CD4-positive, alpha-beta T cell (primary cell): ENCODE data around the gene JARID2. TPM values are rescaled to one million over a fixed set of nuclear protein-coding genes. Genes with fewer than 3 reads are reported as not detected.

Source experiments
- ATAC-seq: fragments of 200-7000 bp; cut with Tn5 transposase; one replicate; pipeline ENCODE4 v1.10.0; 2022; ENCODE audit warnings: mild to moderate bottlenecking; ENCODE audit not compliant: poor library complexity
- CTCF ChIA-PET: fragments of 350-600 bp; sonication (Branson Sonifier 250); formaldehyde crosslinking; loops from one replicate; lab custom pipeline; 2021; ENCODE audit warnings: antibody characterized with exemption, inconsistent platforms; lab: Charles Lee
- POLR2A ChIA-PET: fragments of 350-600 bp; sonication (Branson Sonifier 250); formaldehyde crosslinking; loops from one replicate; lab custom pipeline; 2021; ENCODE audit warnings: antibody characterized with exemption, inconsistent platforms; lab: Charles Lee
- DNase-seq, 14 experiments: peaks; one replicate each; pipeline ENCODE4 v3.0.0-alpha.2; 2013 to 2020; ENCODE audit warnings: mixed read lengths in 2 of 14
- H3K27ac ChIP-seq, 2 donors: one replicate each; pipeline versions ENCODE4 v1.5.1 to v1.7.0; 2013; ENCODE audit warnings: low read length in 2 of 2, low read depth in 1 of 2, mild to moderate bottlenecking in 1 of 2
- H3K27me3 ChIP-seq, 2 experiments: 1 replicate in 1 of 2; 2 replicates in 1 of 2; pipeline versions ENCODE4 v1.6.1 to v1.7.0; 2013; ENCODE audit warnings: low read length in 2 of 2, control low read depth in 1 of 2, mild to moderate bottlenecking in 1 of 2, moderate library complexity in 1 of 2; ENCODE audit not compliant: insufficient read depth in 2 of 2, control insufficient read depth in 1 of 2
- H3K36me3 ChIP-seq: one replicate; pipeline ENCODE4 v1.6.1; 2013; ENCODE audit warnings: low read length, control low read depth; ENCODE audit not compliant: insufficient read depth
- H3K4me1 ChIP-seq: one replicate; pipeline ENCODE4 v1.6.1; 2013; ENCODE audit warnings: low read length, control low read depth; ENCODE audit not compliant: insufficient read depth
- H3K4me3 ChIP-seq: one replicate; pipeline ENCODE4 v1.5.1; 2013; ENCODE audit warnings: mild to moderate bottlenecking, low read length, moderate library complexity
- H3K9me3 ChIP-seq, 2 experiments: 1 replicate in 1 of 2; 2 replicates in 1 of 2; pipeline versions ENCODE4 v1.6.1 to v1.7.0; 2013; ENCODE audit warnings: low read length in 2 of 2, mild to moderate bottlenecking in 2 of 2, control low read depth in 1 of 2, moderate library complexity in 1 of 2; ENCODE audit not compliant: control insufficient read depth in 1 of 2, insufficient read depth in 1 of 2
- H3K27ac Mint-ChIP-seq: one replicate; pipeline ENCODE4 v1.8.0; 2020; ENCODE audit warnings: mixed read lengths
- H3K27me3 Mint-ChIP-seq: one replicate; pipeline ENCODE4 v1.8.0; 2021; ENCODE audit warnings: mixed read lengths
- H3K36me3 Mint-ChIP-seq: one replicate; pipeline ENCODE4 v1.8.0; 2021; ENCODE audit warnings: low read depth, mixed read lengths
- H3K4me1 Mint-ChIP-seq: one replicate; pipeline ENCODE4 v1.8.0; 2021; ENCODE audit warnings: low read depth, mixed read lengths
- H3K4me3 Mint-ChIP-seq: one replicate; pipeline ENCODE4 v1.8.0; 2020; ENCODE audit warnings: mild to moderate bottlenecking, mixed read lengths
- H3K9me3 Mint-ChIP-seq: one replicate; pipeline ENCODE4 v1.8.0; 2020; ENCODE audit warnings: mixed read lengths
- intact Hi-C, 2 experiments: fragments of 100-400 bp; cut with DNase I in 1 of 2; cut with micrococcal nuclease in 1 of 2; formaldehyde crosslinking; loops; one replicate each; pipeline versions ENCODE4 v1.15.1 to v1.9.0; 2023 to 2025; cut with DNase I, micrococcal nuclease
- total RNA-seq, 174 experiments: library from RNA in 2 of 174; stranded (reverse) in 2 of 174; gene quantifications; one replicate each; pipeline ENCODE4 v1.2.3 and lab custom pipeline; 2021 to 2026
- TF ChIP-seq, protein P1 (sequence below): fragments of 200-600 bp; IDR thresholded peaks from one replicate; pipeline ENCODE4 v1.8.0; 2022; ENCODE audit warnings: antibody characterized with exemption, mild to moderate bottlenecking

Gene JARID2
- total RNA-seq, 2 experiments from 2014 or later = 32.0 to 33.0 TPM

DNA sequence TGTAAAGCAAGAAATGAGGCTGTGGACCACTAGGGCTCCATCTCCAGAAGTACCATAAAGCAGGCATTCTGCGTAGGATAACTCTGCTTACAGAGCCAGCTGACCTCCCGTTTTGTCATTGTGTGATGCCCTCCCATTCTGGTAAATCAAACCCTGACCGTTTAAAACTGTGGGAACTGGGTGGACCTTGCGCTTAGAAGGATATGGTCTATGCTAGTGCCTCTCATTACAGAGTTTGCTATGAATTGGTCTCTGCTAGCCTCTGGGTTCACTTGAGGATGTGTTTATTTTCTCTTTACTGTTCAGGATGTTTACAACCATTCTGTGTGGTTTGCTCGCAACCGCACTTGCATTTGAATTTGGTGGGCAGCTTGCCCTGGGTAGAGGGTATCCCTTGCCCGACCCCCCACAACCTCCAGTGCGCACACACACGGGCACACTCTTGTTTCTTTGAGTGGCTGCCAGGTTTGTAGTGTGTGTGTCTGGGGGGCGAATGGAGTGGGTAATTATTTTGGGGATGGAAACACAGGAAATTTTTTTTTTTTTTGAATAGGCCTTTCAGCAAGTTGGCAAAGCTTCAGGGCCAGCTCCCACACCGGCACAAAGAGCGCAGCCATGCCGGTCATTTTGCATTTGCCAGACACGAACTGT, 198.3 kb downstream of the JARID2 start:
- Mint-ChIP-seq H3K4me1 (peaks cover 85% of the 10 kb centered on the region), H3K4me3 (no peak overlapping the region), H3K27ac (no peak overlapping the region), H3K9me3 (no peaks in the 10 kb centered on the region), H3K36me3 (no peaks in the 10 kb centered on the region), H3K27me3 (no peaks in the 10 kb centered on the region)
- intact Hi-C loops = loop anchor here (5.0 kb wide), 2 partner anchors 117 to 197 kb away; partner anchors contain the start of gene JARID2 (in 1 of the 2)
- Histone ChIP-seq H3K4me1 (peaks cover 10% of the 10 kb centered on the region), H3K9me3 (no peaks in the 10 kb centered on the region), H3K36me3 (peaks cover 9% of the 10 kb centered on the region), H3K27ac (no peak overlapping the region), H3K4me3 (no peak overlapping the region), H3K27me3 (no peaks in the 10 kb centered on the region)
- CTCF ChIA-PET = interaction anchor here (0.6 kb wide), 1 partner anchor 202 kb away, joined by 3 read pairs; no protein-coding TSS in a partner anchor
- no peak for DNase-seq
- POLR2A ChIA-PET = interaction anchor here (0.8 to 0.9 kb wide), 2 partner anchors 11 to 197 kb away, joined by 3 read pairs; no protein-coding TSS in a partner anchor
- no peak for ATAC-seq
- TF ChIP-seq, protein P1, sequence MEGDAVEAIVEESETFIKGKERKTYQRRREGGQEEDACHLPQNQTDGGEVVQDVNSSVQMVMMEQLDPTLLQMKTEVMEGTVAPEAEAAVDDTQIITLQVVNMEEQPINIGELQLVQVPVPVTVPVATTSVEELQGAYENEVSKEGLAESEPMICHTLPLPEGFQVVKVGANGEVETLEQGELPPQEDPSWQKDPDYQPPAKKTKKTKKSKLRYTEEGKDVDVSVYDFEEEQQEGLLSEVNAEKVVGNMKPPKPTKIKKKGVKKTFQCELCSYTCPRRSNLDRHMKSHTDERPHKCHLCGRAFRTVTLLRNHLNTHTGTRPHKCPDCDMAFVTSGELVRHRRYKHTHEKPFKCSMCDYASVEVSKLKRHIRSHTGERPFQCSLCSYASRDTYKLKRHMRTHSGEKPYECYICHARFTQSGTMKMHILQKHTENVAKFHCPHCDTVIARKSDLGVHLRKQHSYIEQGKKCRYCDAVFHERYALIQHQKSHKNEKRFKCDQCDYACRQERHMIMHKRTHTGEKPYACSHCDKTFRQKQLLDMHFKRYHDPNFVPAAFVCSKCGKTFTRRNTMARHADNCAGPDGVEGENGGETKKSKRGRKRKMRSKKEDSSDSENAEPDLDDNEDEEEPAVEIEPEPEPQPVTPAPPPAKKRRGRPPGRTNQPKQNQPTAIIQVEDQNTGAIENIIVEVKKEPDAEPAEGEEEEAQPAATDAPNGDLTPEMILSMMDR = no peak

DNA sequence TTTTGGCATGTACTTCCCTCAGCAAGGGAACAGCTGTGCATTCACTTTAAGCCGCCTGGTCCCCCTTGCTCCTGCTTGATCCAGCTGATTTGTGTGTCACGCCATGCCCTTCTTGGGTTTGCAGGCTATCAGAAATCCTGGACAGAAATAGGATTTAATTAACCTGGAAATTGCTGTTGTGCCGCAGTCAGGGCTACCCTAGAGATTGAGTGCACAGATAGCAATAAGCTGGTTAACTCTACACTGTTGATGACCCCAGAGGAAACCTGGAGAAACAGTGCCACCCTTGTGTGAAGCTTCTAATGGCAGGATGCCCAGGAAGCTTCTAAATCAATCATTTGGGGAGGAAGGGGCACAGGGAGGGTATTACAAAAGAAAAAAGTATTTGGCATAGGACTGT, 199.0 kb downstream of the JARID2 start:
- no peak overlapping the region for H3K27ac Mint-ChIP-seq
- no peaks in the 10 kb centered on the region for H3K9me3 ChIP-seq
- H3K9me3 Mint-ChIP-seq = no peaks in the 10 kb centered on the region
- H3K27me3 Mint-ChIP-seq = no peaks in the 10 kb centered on the region
- H3K4me3 ChIP-seq = no peak overlapping the region
- ATAC-seq = no peak
- intact Hi-C loops = loop anchor here (5.0 kb wide), 2 partner anchors 118 to 198 kb away; partner anchors contain the start of gene JARID2 (in 1 of the 2)
- TF ChIP-seq, protein P1 = no peak
- CTCF ChIA-PET = interaction anchor here (0.6 kb wide), 1 partner anchor 203 kb away, joined by 3 read pairs; no protein-coding TSS in a partner anchor
- H3K4me1 Mint-ChIP-seq = peaks cover 84% of the 10 kb centered on the region
- H3K36me3 ChIP-seq = peaks cover 9% of the 10 kb centered on the region
- H3K4me3 Mint-ChIP-seq = no peak overlapping the region
- no peaks in the 10 kb centered on the region for H3K36me3 Mint-ChIP-seq
- no peaks in the 10 kb centered on the region for H3K27me3 ChIP-seq
- H3K27ac ChIP-seq = no peak overlapping the region
- peaks cover 7% of the 10 kb centered on the region for H3K4me1 ChIP-seq
- POLR2A ChIA-PET = interaction anchor here (0.8 to 0.9 kb wide), 2 partner anchors 12 to 198 kb away, joined by 3 read pairs; no protein-coding TSS in a partner anchor
- no peak for DNase-seq

DNA sequence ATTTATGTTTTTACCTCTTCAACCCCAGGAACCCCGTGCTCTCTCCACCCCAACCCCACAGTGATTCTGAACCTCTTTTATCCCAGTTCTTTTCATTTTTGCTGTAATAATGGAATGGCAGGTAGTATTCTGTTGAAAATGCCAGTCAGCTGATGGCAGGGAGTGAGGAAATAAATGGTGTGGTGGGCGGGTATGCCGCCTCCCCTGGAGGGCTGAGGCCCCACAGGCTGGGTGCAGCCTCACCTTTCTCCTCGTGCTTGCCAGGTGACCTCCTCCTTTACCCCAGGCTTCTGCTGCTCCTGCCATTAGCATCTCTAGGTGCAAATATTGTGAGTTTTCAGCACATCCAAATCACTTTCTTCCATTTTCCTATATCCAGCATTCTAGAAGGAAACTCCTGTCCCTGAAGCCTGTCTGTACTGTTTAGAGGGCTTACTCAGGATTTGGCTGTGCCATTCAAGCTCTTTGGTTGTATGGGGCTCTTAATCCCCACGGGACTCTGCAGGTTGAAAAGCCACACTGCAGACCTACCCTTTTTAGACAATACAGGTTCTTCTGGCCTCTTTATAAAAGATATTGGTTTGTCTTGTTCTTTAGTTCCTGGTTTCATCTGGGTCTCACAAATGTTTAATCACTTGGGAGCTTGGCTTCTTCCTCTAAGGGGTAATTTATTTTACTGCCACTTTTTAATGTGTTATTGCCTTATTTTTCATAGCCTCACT, 201.8 kb downstream of the JARID2 start:
- Mint-ChIP-seq H3K9me3 (no peaks in the 10 kb centered on the region), H3K36me3 (peaks cover 17% of the 10 kb centered on the region), H3K27me3 (no peaks in the 10 kb centered on the region), H3K27ac (peak overlapping the region; percentile 3), H3K4me1 (peaks cover 82% of the 10 kb centered on the region), H3K4me3 (no peak overlapping the region)
- intact Hi-C loops = no loop called here
- ATAC-seq (no peak), DNase-seq (no peak)
- POLR2A ChIA-PET = no interaction called here
- CTCF ChIA-PET = interaction anchor here (1.4 kb wide), 1 partner anchor 16 kb away, joined by 3 read pairs; no protein-coding TSS in a partner anchor
- TF ChIP-seq, protein P1 = no peak
- H3K36me3 ChIP-seq = peaks cover 18% of the 10 kb centered on the region
- H3K4me1 ChIP-seq = peaks cover 12% of the 10 kb centered on the region
- no peak overlapping the region for H3K4me3 ChIP-seq
- H3K9me3 ChIP-seq = no peaks in the 10 kb centered on the region
- H3K27ac ChIP-seq = no peak overlapping the region
- no peaks in the 10 kb centered on the region for H3K27me3 ChIP-seq
